ENCODE data around the gene MALRD1.

The MALRD1 gene

GRCh38 chr10:19328582-19328981 lies 280.0 kb downstream of the MALRD1 start:
- no peak for TF ChIP-seq CTCF (IDR thresholded peaks at IDR 0.05; ENCODE audit: low read depth, low read length)
- H3K27me3 ChIP-seq (ENCODE audit: insufficient read depth, low read depth, severe bottlenecking), result no peaks in the 10 kb centered on the region
- H3K4me3 ChIP-seq (ENCODE audit: low read depth, low read length), result no peak overlapping the region
- H3K36me3 ChIP-seq, result no peaks in the 10 kb centered on the region
- DNase-seq, result no peak
- H3K27ac ChIP-seq, result no peak overlapping the region
- H3K9me3 ChIP-seq (ENCODE audit: severe bottlenecking), result no peaks in the 10 kb centered on the region

- Histone ChIP-seq H3K36me3 (no peaks in the 10 kb centered on the region), H3K27me3 (ENCODE audit: insufficient read depth, low read depth, severe bottlenecking) (no peaks in the 10 kb centered on the region), H3K27ac (no peak overlapping the region), H3K9me3 (ENCODE audit: severe bottlenecking) (no peaks in the 10 kb centered on the region), H3K4me3 (ENCODE audit: low read depth, low read length) (no peak overlapping the region)
- no peak for TF ChIP-seq CTCF (IDR thresholded peaks at IDR 0.05; ENCODE audit: low read depth, low read length)
- no peak for DNase-seq
These were observed 280.9 kb downstream of the MALRD1 start for GRCh38 chr10:19329475-19329874.

GRCh38 chr10:19332304-19332703 lies 283.7 kb downstream of the MALRD1 start:
- TF ChIP-seq CTCF (IDR thresholded peaks at IDR 0.05; ENCODE audit: low read depth, low read length), result no peak
- Histone ChIP-seq H3K27ac (no peak overlapping the region), H3K4me3 (ENCODE audit: low read depth, low read length) (no peak overlapping the region), H3K9me3 (ENCODE audit: severe bottlenecking) (no peaks in the 10 kb centered on the region), H3K36me3 (no peaks in the 10 kb centered on the region), H3K27me3 (ENCODE audit: insufficient read depth, low read depth, severe bottlenecking) (no peaks in the 10 kb centered on the region)
- no peak for DNase-seq

- no peak for TF ChIP-seq CTCF (IDR thresholded peaks at IDR 0.05; ENCODE audit: low read depth, low read length)
- no peaks in the 10 kb centered on the region for H3K27me3 ChIP-seq (ENCODE audit: insufficient read depth, low read depth, severe bottlenecking)
- DNase-seq, result no peak
- no peak overlapping the region for H3K4me3 ChIP-seq (ENCODE audit: low read depth, low read length)
- H3K36me3 ChIP-seq, result no peaks in the 10 kb centered on the region
- H3K27ac ChIP-seq, result no peak overlapping the region
- H3K9me3 ChIP-seq (ENCODE audit: severe bottlenecking), result no peaks in the 10 kb centered on the region
These were observed 285.0 kb downstream of the MALRD1 start for GRCh38 chr10:19333631-19334030.

- no peak for TF ChIP-seq CTCF (IDR thresholded peaks at IDR 0.05; ENCODE audit: low read depth, low read length)
- no peak overlapping the region for H3K27ac ChIP-seq
- no peaks in the 10 kb centered on the region for H3K36me3 ChIP-seq
- H3K4me3 ChIP-seq (ENCODE audit: low read depth, low read length), result no peak overlapping the region
- no peaks in the 10 kb centered on the region for H3K9me3 ChIP-seq (ENCODE audit: severe bottlenecking)
- no peaks in the 10 kb centered on the region for H3K27me3 ChIP-seq (ENCODE audit: insufficient read depth, low read depth, severe bottlenecking)
- no peak for DNase-seq
These were observed 299.0 kb downstream of the MALRD1 start for GRCh38 chr10:19347621-19348020.

GRCh38 chr10:19367176-19367575 lies 318.6 kb downstream of the MALRD1 start:
- Histone ChIP-seq H3K36me3 (no peaks in the 10 kb centered on the region), H3K9me3 (ENCODE audit: severe bottlenecking) (no peaks in the 10 kb centered on the region), H3K4me3 (ENCODE audit: low read depth, low read length) (no peak overlapping the region), H3K27ac (no peak overlapping the region), H3K27me3 (ENCODE audit: insufficient read depth, low read depth, severe bottlenecking) (no peaks in the 10 kb centered on the region)
- no peak for DNase-seq
- no peak for TF ChIP-seq CTCF (IDR thresholded peaks at IDR 0.05; ENCODE audit: low read depth, low read length)

Measured in WERI-Rb-1 (cell line).